A549 (cell line): ENCODE data around the gene CETN1. TPM values are rescaled to one million over a fixed set of nuclear protein-coding genes. Genes with fewer than 3 reads are reported as not detected.

Experiments used
- ATAC-seq, 2 experiments: fragments of 200-7000 bp in 1 of 2; fragments of >200 bp in 1 of 2; cut with Nextera tagmentation in 1 of 2; cut with Tn5 transposase in 1 of 2; 3 replicates each; pipeline versions ENCODE4 v1.8.0 to v1.9.1; 2018 to 2020; ENCODE audit warnings: mild to moderate bottlenecking in 1 of 2, moderate library complexity in 1 of 2
- CTCF ChIA-PET: fragments of 300-600 bp; sonication (Branson Sonifier 250); formaldehyde crosslinking; extraction: SDS; loops from one replicate; lab custom pipeline; 2021; ENCODE audit warnings: antibody characterized with exemption, inconsistent platforms; lab: Yijun Ruan, JAX
- POLR2A ChIA-PET: fragments of 350-600 bp; formaldehyde crosslinking; extraction: SDS; loops from one replicate; lab custom pipeline; 2021; ENCODE audit warnings: antibody characterized with exemption, inconsistent platforms; lab: Yijun Ruan, JAX
- DNase-seq, 2 experiments: peaks; one replicate each; pipeline versions ENCODE4 v3.0.0 to v3.0.0-alpha.2; 2011 to 2016; ENCODE audit warnings: low read depth in 1 of 2, low spot score in 1 of 2
- FAIRE-seq: peaks from 2 replicates; lab custom pipeline; 2011; peaks lifted over from hg19 to GRCh38; lab: Jason Lieb, UNC
- H3K27ac ChIP-seq, 2 experiments: fragments of >200 bp; sonication (Bioruptor Twin); formaldehyde crosslinking; 3 replicates each; pipeline ENCODE4 v1.5.1; 2016 to 2017
- H3K4me1 ChIP-seq: fragments of >200 bp; sonication (Bioruptor Twin); formaldehyde crosslinking; 3 replicates; pipeline ENCODE4 v1.6.1; 2016
- H3K4me2 ChIP-seq: fragments of >200 bp; sonication (Bioruptor Twin); formaldehyde crosslinking; 3 replicates; pipeline ENCODE4 v1.6.1; 2016
- H3K4me3 ChIP-seq: fragments of >200 bp; sonication (Bioruptor Twin); formaldehyde crosslinking; 3 replicates; pipeline ENCODE4 v1.5.1; 2016
- H3K9me3 ChIP-seq: fragments of >200 bp; sonication (Bioruptor Twin); formaldehyde crosslinking; 3 replicates; pipeline ENCODE4 v1.6.1; 2016
- CBX2 ChIP-seq: fragments of 200-600 bp; sonication (generic); IDR thresholded peaks from 2 replicates; pipeline ENCODE4 v1.6.1; 2016; ENCODE audit warnings: low read depth, mild to moderate bottlenecking, borderline replicate concordance
- CBX8 ChIP-seq: fragments of 200-600 bp; sonication (generic); IDR thresholded peaks from 2 replicates; pipeline ENCODE4 v1.6.1; 2016
- CEBPB ChIP-seq, 2 experiments: fragments of >200 bp in 1 of 2; sonication (Bioruptor Twin) in 1 of 2; formaldehyde crosslinking in 1 of 2; IDR thresholded peaks; 2 replicates each; pipeline ENCODE4 v1.6.1; 2012 to 2016
- CHD2 ChIP-seq: fragments of 150-350 bp; IDR thresholded peaks from 2 replicates; pipeline ENCODE4 v1.6.1; 2014; ENCODE audit warnings: low read length; ENCODE audit not compliant: partially characterized antibody
- CHD4 ChIP-seq: fragments of 200-600 bp; sonication (generic); IDR thresholded peaks from 2 replicates; pipeline ENCODE4 v1.6.1; 2016; ENCODE audit warnings: antibody characterized with exemption, mild to moderate bottlenecking, borderline replicate concordance
- CTCF ChIP-seq: fragments of >200 bp; sonication (Bioruptor Twin); formaldehyde crosslinking; IDR thresholded peaks from 3 replicates; pipeline ENCODE4 v1.5.1; 2016
- E2F6 ChIP-seq: IDR thresholded peaks from 2 replicates; pipeline ENCODE4 v1.6.1; 2012; ENCODE audit warnings: low read depth, borderline replicate concordance
- EHF ChIP-seq: fragments of 250-450 bp; sonication (Bioruptor Pico); IDR thresholded peaks from 2 replicates; pipeline ENCODE4 v1.5.0; 2020; ENCODE audit warnings: mild to moderate bottlenecking
- EHMT2 ChIP-seq: fragments of 200-600 bp; sonication (generic); IDR thresholded peaks from 2 replicates; pipeline ENCODE4 v1.6.1; 2016; ENCODE audit warnings: antibody characterized with exemption, low read depth, mild to moderate bottlenecking, moderate library complexity
- EP300 ChIP-seq, 2 experiments: fragments of >200 bp; sonication (Bioruptor Twin); formaldehyde crosslinking; IDR thresholded peaks; 2 replicates in 1 of 2; 3 replicates in 1 of 2; pipeline ENCODE4 v1.6.1; 2016 to 2017
- ESRRA ChIP-seq: fragments of 150-350 bp; IDR thresholded peaks from 2 replicates; pipeline ENCODE4 v1.6.1; 2014; ENCODE audit warnings: mild to moderate bottlenecking, low read length, borderline replicate concordance
- FOSB ChIP-seq: fragments of 250-450 bp; sonication (Bioruptor Pico); IDR thresholded peaks from 2 replicates; pipeline ENCODE4 v1.5.0; 2020; ENCODE audit warnings: mild to moderate bottlenecking, moderate library complexity
- HDAC2 ChIP-seq: fragments of 200-600 bp; sonication (generic); IDR thresholded peaks from 2 replicates; pipeline ENCODE4 v1.6.1; 2016
- HEYL ChIP-seq: fragments of 250-450 bp; sonication (Bioruptor Pico); IDR thresholded peaks from 2 replicates; pipeline ENCODE4 v1.8.0; 2021; ENCODE audit warnings: mild to moderate bottlenecking, moderate library complexity
- JUN ChIP-seq, 2 experiments: fragments of >200 bp; sonication (Bioruptor Twin); formaldehyde crosslinking; IDR thresholded peaks; 2 replicates in 1 of 2; 3 replicates in 1 of 2; pipeline ENCODE4 v1.6.1; 2016 to 2017
- MAFK ChIP-seq: fragments of 450-650 bp; IDR thresholded peaks from 2 replicates; pipeline ENCODE4 v1.6.1; 2014; ENCODE audit not compliant: partially characterized antibody
- MAX ChIP-seq: IDR thresholded peaks from 2 replicates; pipeline ENCODE4 v1.6.1; 2012
- PHF8 ChIP-seq: fragments of 200-600 bp; sonication (generic); IDR thresholded peaks from 2 replicates; pipeline ENCODE4 v1.6.1; 2016; ENCODE audit warnings: low read depth, mild to moderate bottlenecking, antibody characterized with exemption, moderate library complexity, borderline replicate concordance
- POLR2AphosphoS2 ChIP-seq: conservative IDR thresholded peaks from 2 replicates; pipeline ENCODE4 v1.6.1; 2012; ENCODE audit warnings: low read length, improper control_type of control experiment, inconsistent platforms
- RNF2 ChIP-seq: fragments of 200-600 bp; sonication (generic); IDR thresholded peaks from 2 replicates; pipeline ENCODE4 v1.6.1; 2016; ENCODE audit warnings: low read depth, mild to moderate bottlenecking, antibody characterized with exemption, moderate library complexity, borderline replicate concordance
- SREBF2 ChIP-seq: fragments of 450-650 bp; IDR thresholded peaks from 2 replicates; pipeline ENCODE4 v1.6.1; 2014; ENCODE audit warnings: mild to moderate bottlenecking, moderate library complexity
- TFCP2L1 ChIP-seq: fragments of 250-450 bp; sonication (Bioruptor Pico); IDR thresholded peaks from 2 replicates; pipeline ENCODE4 v1.5.0; 2021; ENCODE audit warnings: mild to moderate bottlenecking
- TP53 ChIP-seq: fragments of 250-450 bp; sonication (Bioruptor Pico); IDR thresholded peaks from 2 replicates; pipeline ENCODE4 v1.5.0; 2021; ENCODE audit warnings: mild to moderate bottlenecking, moderate library complexity
- ZFP36 ChIP-seq: fragments of 450-650 bp; IDR thresholded peaks from 2 replicates; pipeline ENCODE4 v1.6.1; 2014; ENCODE audit warnings: borderline replicate concordance; ENCODE audit not compliant: partially characterized antibody
- WGBS: methylation state at CpG from one replicate; pipeline ENCODE4 v1.1.6; 2017; ENCODE audit errors: missing lambda C conversion rate; 5-methylcytosine and 5-hydroxymethylcytosine counted together
- polyA plus RNA-seq, 4 experiments: library from polyadenylated mRNA; depleted of rRNA in 3 of 4; stranded (reverse); fragments of >200 nt; fragmentation: RNase III in 1 of 4; extraction: RNeasy Plus Mini Kit Qiagen cat#74134 plus additional on column Dnase treatment in 1 of 4; gene quantifications; 2 replicates in 3 of 4; 3 replicates in 1 of 4; pipeline ENCODE4 v1.2.3, GENCODE V29; 2011 to 2017

The CETN1 gene
- polyA plus RNA-seq, 2 of the 4 experiments (the other 2 are of a cell fraction), result not detected

- ChIA-PET CTCF (no interaction called here), POLR2A (no interaction called here)
- ATAC-seq (no peak), FAIRE-seq (no peak), DNase-seq (no peak)
- Histone ChIP-seq H3K4me2 (no peak overlapping the region), H3K9me3 (no peaks in the 10 kb centered on the region), H3K27ac (no peak overlapping the region), H3K4me1 (no peaks in the 10 kb centered on the region), H3K4me3 (no peak overlapping the region)
- TF ChIP-seq PHF8, result no peak
Observed at GRCh38 chr18:532632-533031, 47.5 kb upstream of the CETN1 start.

GRCh38 chr18:533995-534601 is 46.1 kb upstream of the CETN1 start:
- no peak overlapping the region for H3K4me2 ChIP-seq
- H3K9me3 ChIP-seq, result no peaks in the 10 kb centered on the region
- H3K4me1 ChIP-seq, result no peaks in the 10 kb centered on the region
- no peak for ATAC-seq
- no peak for FAIRE-seq
- no peak overlapping the region for H3K27ac ChIP-seq
- H3K4me3 ChIP-seq, result no peak overlapping the region
- no peak for DNase-seq
- 50% methylated on average over 6 of the region's 6 CpGs for WGBS
- CTCF ChIA-PET, result interaction anchor here (0.6 to 0.7 kb wide), 2 partner anchors 1140 to 1195 kb away, joined by 3 to 5 read pairs; no protein-coding TSS in a partner anchor
- TF ChIP-seq RNF2 (no peak), EHF (CRISPR knock-in tag) (no peak), MAFK (no peak), ESRRA (no peak), CBX2 (no peak), CBX8 (no peak), TP53 (CRISPR knock-in tag) (no peak), CHD2 (no peak), EP300 (IDR thresholded peaks at IDR 0.05) (no peak)
- POLR2A ChIA-PET, result no interaction called here

GRCh38 chr18:543447-544078 is 36.6 kb upstream of the CETN1 start:
- DNase-seq (no peak), ATAC-seq (no peak)
- Histone ChIP-seq H3K4me3 (no peak overlapping the region), H3K27ac (no peak overlapping the region), H3K9me3 (no peaks in the 10 kb centered on the region), H3K4me2 (no peak overlapping the region)
- CTCF ChIA-PET, result no interaction called here
- TF ChIP-seq FOSB (CRISPR knock-in tag) (no peak), EP300 (IDR thresholded peaks at IDR 0.05) (no peak), HEYL (CRISPR knock-in tag) (no peak), MAX (no peak), CBX2 (no peak), CHD4 (no peak), TFCP2L1 (CRISPR knock-in tag) (no peak), RNF2 (no peak), SREBF2 (no peak), HDAC2 (no peak), CTCF (no peak), EHMT2 (no peak), ZFP36 (no peak), CEBPB (IDR thresholded peaks at IDR 0.05) (no peak), POLR2AphosphoS2 (no peak), JUN (IDR thresholded peaks at IDR 0.05) (no peak), TP53 (CRISPR knock-in tag) (no peak), E2F6 (no peak)
- TF ChIP-seq, all 56 proteins: peak for 0
- no peaks in the 10 kb centered on the region for H3K4me1 ChIP-seq
- no peak for FAIRE-seq
- POLR2A ChIA-PET, result no interaction called here
- 4% methylated on average over 4 of the region's 4 CpGs for WGBS
